NOMO-1 treated with DMSO at 0.1 percent for 48 hours (cell line): ENCODE results near the gene TYMP.

Source experiments
- DNase-seq: peaks from one replicate; lab custom pipeline; 2025; ENCODE audit not compliant: unreplicated experiment; lab: John Stamatoyannopoulos, UW

TYMP gene

GRCh38 chr22:50506611-50507420, 23.0 kb downstream of the TYMP start:
- DNase-seq: no peak

- no peak for DNase-seq
These were observed 23.8 kb downstream of the TYMP start for GRCh38 chr22:50505776-50506610.

GRCh38 chr22:50505276-50505775, 24.5 kb downstream of the TYMP start:
- DNase-seq: no peak

- DNase-seq: no peak
These were observed 25.2 kb downstream of the TYMP start for GRCh38 chr22:50504369-50505211.

GRCh38 chr22:50503475-50504145, 26.2 kb downstream of the TYMP start:
- DNase-seq: no peak

GRCh38 chr22:50502628-50503474, 27.0 kb downstream of the TYMP start:
- no peak for DNase-seq

GRCh38 chr22:50502096-50502495, 27.7 kb downstream of the TYMP start:
- DNase-seq: no peak

- DNase-seq: no peak
These were observed 29.4 kb downstream of the TYMP start for GRCh38 chr22:50500452-50500851.

- peak; percentile 58 for DNase-seq
These were observed 31.4 kb downstream of the TYMP start for GRCh38 chr22:50498322-50498890.

- DNase-seq: no peak
These were observed 32.7 kb downstream of the TYMP start for GRCh38 chr22:50497093-50497492.

GRCh38 chr22:50490531-50491308, 39.1 kb downstream of the TYMP start:
- no peak for DNase-seq

- no peak for DNase-seq
These were observed 40.2 kb downstream of the TYMP start for GRCh38 chr22:50489363-50490243.

- no peak for DNase-seq
These were observed 40.9 kb downstream of the TYMP start for GRCh38 chr22:50488886-50489285.

- no peak for DNase-seq
These were observed 41.7 kb downstream of the TYMP start for GRCh38 chr22:50488006-50488677.

- DNase-seq: no peak
These were observed 42.4 kb downstream of the TYMP start for GRCh38 chr22:50487290-50488005.

- DNase-seq: no peak
These were observed 43.1 kb downstream of the TYMP start, which contains the start of gene MIOX for GRCh38 chr22:50486561-50487289. TSS of gene MIOX (plus strand) at chr22:50486859. CDS start at chr22:50486898, 39 bp downstream.
